H1 (cell line): ENCODE data around the gene CRPPA. TPM values are rescaled to one million over a fixed set of nuclear protein-coding genes. Genes with fewer than 3 reads are reported as not detected.

Source experiments
- CHD2 ChIP-seq: IDR thresholded peaks from 2 replicates; pipeline ENCODE4 v1.6.1; 2012; ENCODE audit warnings: low read length, improper control_type of control experiment
- EGR1 ChIP-seq: IDR thresholded peaks from 2 replicates; pipeline ENCODE4 v1.6.1; 2011; ENCODE audit warnings: low read depth, low read length, borderline replicate concordance
- HDAC6 ChIP-seq: IDR thresholded peaks from one replicate; pipeline ENCODE4 v1.7.1; 2012; ENCODE audit warnings: low read depth, mild to moderate bottlenecking, inconsistent platforms, low read length, moderate library complexity
- JUN ChIP-seq: IDR thresholded peaks from 2 replicates; pipeline ENCODE4 v1.6.1; 2011; ENCODE audit warnings: low read depth, mild to moderate bottlenecking, improper control_type of control experiment, low read length
- KDM4A ChIP-seq: IDR thresholded peaks from one replicate; pipeline ENCODE4 v1.7.1; 2012; ENCODE audit warnings: low read depth, mild to moderate bottlenecking, moderate library complexity, low read length, inconsistent platforms; ENCODE audit not compliant: severe bottlenecking
- polyA plus RNA-seq, 7 experiments: library from polyadenylated mRNA; depleted of rRNA in 3 of 7; stranded (reverse) in 5 of 7; unstranded in 2 of 7; fragments of >200 nt in 5 of 7; fragments of 200-250 nt in 2 of 7; gene quantifications; 1 replicate in 5 of 7; 2 replicates in 1 of 7; 4 replicates in 1 of 7; pipeline versions ENCODE4 v1.2.1 to v1.2.3, GENCODE V29; 2011 to 2013; ENCODE audit warnings: missing spikeins in 2 of 7, mixed read lengths in 2 of 7
- total RNA-seq: library from RNA; stranded (reverse); fragmentation: NEBNext Ultra II Directional; extraction: Animal tissue kit (Norgen Biotek cat#: 25700); gene quantifications from 2 replicates; pipeline ENCODE4 v1.2.1, GENCODE V29; 2021

The CRPPA gene
- total and polyA plus RNA-seq, 2 of the 8 experiments (the other 6 are each of a cell fraction or from before 2014, with no cell fraction given): 0.23 to 0.39 TPM

- TF ChIP-seq EGR1 (no peak), HDAC6 (no peak), KDM4A (no peak), JUN (no peak), CHD2 (no peak)
Observed at GRCh38 chr7:16399265-16399831, 22.0 kb downstream of the CRPPA start (continued).
